ENCODE measurements around the gene GRWD1. TPM values are rescaled to one million over a fixed set of nuclear protein-coding genes. Genes with fewer than 3 reads are reported as not detected.

The GRWD1 gene
- total RNA-seq, 2 donors from 2014 or later = 11.9 TPM

GRCh38 chr19:48443731-48444128, 2.1 kb upstream of the GRWD1 start:
- Histone ChIP-seq H3K4me1 (peaks cover 24% of the 10 kb centered on the region), H3K27ac (no peak overlapping the region), H3K36me3 (replicated peaks in 1 of 2; ENCODE audit: insufficient read depth in 1 of 2, low read depth in 2 of 2) (peaks cover 0 to 2% of the 10 kb centered on the region in 2 donors), H3K4me3 (no peak overlapping the region), H3K27me3 (no peaks in the 10 kb centered on the region), H3K9me3 (peaks cover 0 to 4% (median 0%) of the 10 kb centered on the region in 3 donors)
- DNase-seq = no peak
- intact Hi-C loops (cut with DNase I) = no loop called here
- WGBS, 2 donors = 17% methylated on average over 42 of the region's 45 CpGs; no CpG with 5 or more reads in 1 of the 2 donors
- ATAC-seq = no peak
- no peak for TF ChIP-seq CTCF (IDR thresholded peaks at IDR 0.05)
- no peak for TF ChIP-seq POLR2A (IDR thresholded peaks at IDR 0.05)

GRCh38 chr19:48444129-48444935, 1.5 kb upstream of the GRWD1 start:
- peaks cover 24% of the 10 kb centered on the region for H3K4me1 ChIP-seq
- ATAC-seq (no peak), DNase-seq (no peak)
- TF ChIP-seq POLR2A (IDR thresholded peaks at IDR 0.05) (no peak), CTCF (IDR thresholded peaks at IDR 0.05) (no peak)
- intact Hi-C loops (cut with DNase I) = no loop called here
- H3K4me3 ChIP-seq = no peak overlapping the region
- H3K36me3 ChIP-seq (replicated peaks in 1 of 2; ENCODE audit: insufficient read depth in 1 of 2, low read depth in 2 of 2) = peaks cover 0 to 2% of the 10 kb centered on the region in 2 donors
- peaks cover 0 to 4% (median 0%) of the 10 kb centered on the region in 3 donors for H3K9me3 ChIP-seq
- WGBS, 2 donors = 16 to 26% methylated on average over 33 to 38 of the region's 38 CpGs
- no peaks in the 10 kb centered on the region for H3K27me3 ChIP-seq
- peak overlapping the region in 1 of 4 donors; percentile 81 for H3K27ac ChIP-seq

- H3K36me3 ChIP-seq (replicated peaks in 1 of 2; ENCODE audit: insufficient read depth in 1 of 2, low read depth in 2 of 2) = peaks cover 0 to 2% of the 10 kb centered on the region in 2 donors
- DNase-seq (no peak), ATAC-seq (no peak)
- H3K4me1 ChIP-seq = peaks cover 24% of the 10 kb centered on the region
- intact Hi-C loops (cut with DNase I) = no loop called here
- no peaks in the 10 kb centered on the region for H3K27me3 ChIP-seq
- TF ChIP-seq CTCF (IDR thresholded peaks at IDR 0.05) (no peak), POLR2A (IDR thresholded peaks at IDR 0.05) (no peak)
- peak overlapping the region in 2 of 4 donors; percentile 81 to 86 for H3K27ac ChIP-seq
- peaks cover 0 to 4% (median 0%) of the 10 kb centered on the region in 3 donors for H3K9me3 ChIP-seq
- WGBS, 2 donors = 12 to 40% methylated on average over 3 of the region's 3 CpGs
- no peak overlapping the region for H3K4me3 ChIP-seq
Observed at GRCh38 chr19:48444936-48445200, 915 bp upstream of the GRWD1 start.

GRCh38 chr19:48445256-48445605, 552 bp upstream of the GRWD1 start:
- 2 to 3% methylated on average over 6 of the region's 6 CpGs for WGBS, 2 donors

More at GRCh38 chr19:48445256-48445605, 552 bp upstream of the GRWD1 start:
- Histone ChIP-seq H3K4me3 (peak overlapping the region; percentile 33 to 89), H3K27ac (peak overlapping the region in 3 of 4 donors; percentile 78 to 86 (median 81)), H3K4me1 (peaks cover 24% of the 10 kb centered on the region), H3K27me3 (no peaks in the 10 kb centered on the region), H3K36me3 (replicated peaks in 1 of 2; ENCODE audit: insufficient read depth in 1 of 2, low read depth in 2 of 2) (peaks cover under 1 to 6% of the 10 kb centered on the region in 2 donors), H3K9me3 (peaks cover 0 to 4% (median 0%) of the 10 kb centered on the region in 3 donors)
- intact Hi-C loops (cut with DNase I) = no loop called here
- ATAC-seq (peak; percentile 50), DNase-seq (peak in 2 of 4 donors; percentile 39 to 62)
- no peak for TF ChIP-seq POLR2A (IDR thresholded peaks at IDR 0.05)
- peak; percentile 6 to 62 (median 49) for TF ChIP-seq CTCF (IDR thresholded peaks at IDR 0.05)
